ENCODE measurements around the gene KIF24.
"Not testable (repeated sequence)": the region's sequence is repeated elsewhere in the genome, so short reads cannot be mapped to it uniquely, and the experiment has no call there.

Gene KIF24

GRCh38 chr9:34326690-34327089 is 2.4 kb downstream of the KIF24 start:
- DNase-seq = no peak

- no peak for DNase-seq
These were observed 6.0 kb downstream of the KIF24 start for GRCh38 chr9:34322899-34323591.

DNA sequence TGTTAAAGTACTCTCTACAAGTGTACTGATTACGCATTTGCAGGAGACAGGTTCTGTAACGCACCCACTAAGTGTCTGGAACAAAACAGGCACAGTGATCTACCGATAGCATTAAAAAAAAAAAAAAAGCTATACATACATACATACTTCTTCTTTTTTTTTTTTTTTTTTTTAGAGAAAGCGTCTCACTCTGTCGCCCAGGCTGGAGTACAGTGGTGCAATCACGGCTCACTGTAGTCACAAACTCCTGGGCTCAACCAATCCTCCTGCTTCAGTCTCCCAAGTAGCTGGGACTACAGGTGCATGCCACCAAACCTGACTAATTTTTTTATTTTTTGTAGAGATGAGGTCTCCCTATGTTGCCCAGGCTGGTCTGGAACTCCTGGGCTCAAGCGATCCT is 7.6 kb downstream of the KIF24 start:
- DNase-seq = no peak

DNA sequence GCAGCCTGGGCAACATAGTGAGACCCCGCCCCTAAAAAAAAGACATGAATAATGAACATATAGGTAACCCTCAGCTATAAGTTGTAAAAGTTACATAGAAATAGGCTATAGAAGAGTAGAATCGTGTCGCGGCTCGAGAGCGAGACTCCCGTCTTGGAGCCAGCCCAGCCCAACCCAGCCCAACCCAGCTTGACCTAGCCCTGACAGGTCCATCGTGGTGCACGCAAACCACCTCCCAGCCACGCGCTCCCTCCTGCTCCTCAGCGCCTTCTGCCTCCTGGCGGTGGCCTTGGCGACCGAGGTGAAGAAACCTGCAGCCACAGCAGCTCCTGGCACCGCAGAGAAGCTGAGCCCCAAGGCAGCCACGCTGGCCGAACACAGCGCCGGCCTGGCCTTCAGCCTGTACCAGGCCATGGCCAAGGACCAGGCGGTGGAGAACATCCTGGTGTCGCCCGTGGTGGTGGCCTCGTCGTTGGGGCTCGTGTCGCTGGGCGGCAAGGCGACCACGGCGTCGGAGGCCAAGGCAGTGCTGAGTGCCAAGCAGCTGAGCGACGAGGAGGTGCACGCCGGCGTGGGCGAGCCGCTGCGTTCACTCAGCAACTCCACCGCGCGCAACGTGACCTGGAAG is 10.8 kb downstream of the KIF24 start:
- no peak for DNase-seq

DNA sequence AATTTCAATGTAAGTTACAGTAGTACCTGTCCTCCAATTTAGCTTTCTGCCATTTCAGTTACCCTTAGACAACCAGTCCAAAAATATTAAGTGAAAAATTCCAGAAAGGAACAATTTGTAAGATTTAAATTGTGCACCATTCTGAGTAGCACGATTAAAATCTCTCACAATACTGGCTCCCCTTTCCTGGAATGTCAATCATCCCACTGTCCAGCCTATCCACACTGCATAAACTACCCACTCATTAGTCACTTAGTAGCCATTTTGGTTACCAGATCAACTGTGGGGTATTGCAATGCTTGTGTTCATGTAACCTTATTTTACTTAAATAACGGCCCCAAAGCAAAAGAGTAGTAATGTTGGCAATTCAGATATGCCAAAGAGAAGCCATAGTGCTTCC is 11.6 kb downstream of the KIF24 start:
- DNase-seq = no peak

DNA sequence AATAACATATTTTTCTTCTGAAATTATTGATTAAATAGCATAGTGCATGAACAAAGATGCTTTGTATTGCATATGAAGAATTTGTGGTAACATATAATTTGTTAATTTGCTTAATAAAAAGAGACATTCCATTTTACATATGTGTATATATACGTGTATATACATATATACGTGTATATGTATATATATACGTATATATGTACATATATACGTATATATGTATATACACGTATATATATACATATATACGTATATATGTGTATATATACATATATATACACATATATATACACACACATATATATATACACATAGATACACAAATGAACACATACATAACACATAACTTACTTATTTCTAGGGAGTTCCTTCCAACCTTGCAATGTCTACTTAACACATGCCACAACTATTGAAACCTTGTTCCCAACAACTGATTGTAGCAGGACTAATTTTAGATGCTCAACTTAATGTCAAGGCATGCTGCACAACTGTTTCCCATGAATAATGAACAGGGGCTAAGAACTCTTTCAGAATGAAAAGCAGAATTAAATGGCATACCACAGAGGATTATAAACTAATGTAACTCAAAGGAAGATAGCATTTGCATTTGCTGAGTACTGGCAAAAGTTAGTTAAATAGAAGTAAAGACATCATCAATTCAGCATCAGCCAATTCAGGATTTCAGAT is 17.4 kb downstream of the KIF24 start:
- DNase-seq = no peak

GRCh38 chr9:34310215-34310614 is 18.9 kb downstream of the KIF24 start:
- DNase-seq = no peak

DNA sequence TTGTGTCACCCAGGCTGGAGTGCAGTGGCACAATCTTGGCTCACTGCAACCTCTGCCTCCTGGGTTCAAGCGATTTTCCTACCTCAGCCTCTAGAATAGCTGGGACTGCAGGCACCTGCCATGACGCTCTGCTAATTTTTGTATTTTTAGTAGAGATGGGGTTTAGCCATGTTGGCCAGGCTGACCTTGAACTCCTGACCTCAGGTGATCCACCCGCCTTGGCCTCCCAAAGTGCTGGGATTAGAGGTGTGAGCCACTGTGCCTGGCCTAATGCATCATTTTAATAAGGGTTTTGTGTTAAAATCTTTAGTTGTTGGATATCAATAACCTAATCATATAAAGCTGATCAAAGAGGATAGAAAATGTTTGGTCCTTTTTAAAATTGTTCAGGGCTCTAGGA is 20.8 kb downstream of the KIF24 start:
- not testable (repeated sequence) for DNase-seq

- not testable (repeated sequence) for DNase-seq
These were observed 28.0 kb downstream of the KIF24 start for GRCh38 chr9:34301064-34301463.

DNA sequence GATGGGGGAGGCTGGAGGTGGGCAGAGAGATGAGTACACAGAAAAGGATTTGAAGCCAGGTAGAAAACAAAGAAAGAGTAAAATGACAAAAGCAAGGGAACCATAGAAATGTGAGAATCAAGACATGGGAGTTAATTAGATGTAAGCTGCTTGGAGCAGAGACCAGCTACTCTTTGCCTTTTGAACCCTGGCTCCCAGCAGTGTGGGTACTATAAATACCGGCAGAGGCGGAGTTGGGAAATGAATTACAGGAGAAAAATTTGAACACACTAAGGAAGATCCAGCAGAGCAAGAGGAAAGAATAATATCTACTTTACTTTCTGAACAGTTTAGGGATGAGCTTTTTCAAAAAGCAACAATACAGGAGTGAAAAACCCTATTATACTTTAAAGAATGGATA is 36.5 kb downstream of the KIF24 start:
- DNase-seq = no peak

DNA sequence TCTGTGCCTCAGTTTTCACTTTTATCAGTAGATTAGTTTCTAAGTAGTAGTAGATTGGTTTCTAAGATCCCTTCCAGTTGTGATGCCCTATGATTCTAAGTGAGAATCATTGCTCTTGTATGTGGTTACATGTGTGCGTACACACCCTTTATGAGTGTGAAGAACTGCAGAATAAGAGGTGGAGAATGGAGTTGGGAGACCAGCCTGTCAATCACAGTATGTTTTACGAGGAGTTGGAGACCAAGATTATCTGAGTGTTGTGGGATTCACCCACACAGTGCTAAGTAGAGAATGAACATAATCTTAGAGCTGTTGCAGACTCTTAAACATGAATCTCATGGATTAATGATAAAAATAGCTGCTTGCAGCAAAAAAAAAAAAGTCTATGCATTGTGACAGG is 37.6 kb downstream of the KIF24 start:
- DNase-seq = no peak

GRCh38 chr9:34291023-34291422 is 38.0 kb downstream of the KIF24 start:
- no peak for DNase-seq

DNA sequence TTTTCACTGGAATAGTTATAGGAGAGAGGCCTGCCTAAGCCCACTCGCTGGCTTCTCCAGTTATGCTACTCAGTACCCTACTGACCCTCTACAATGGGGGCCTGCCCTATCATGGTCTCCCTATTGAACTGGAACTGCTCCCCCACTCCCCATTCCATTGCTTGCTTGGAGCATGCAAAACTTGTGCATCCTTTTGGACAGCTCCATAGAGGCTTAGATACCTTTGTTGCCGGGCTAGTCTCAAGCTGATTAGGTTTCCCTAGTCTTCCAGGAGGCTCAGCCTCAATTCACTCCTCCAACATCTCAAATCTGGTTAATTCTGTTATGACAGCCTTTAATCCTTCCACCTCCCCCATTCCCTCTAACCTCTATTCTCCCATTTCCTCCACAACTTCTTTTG is 39.9 kb downstream of the KIF24 start:
- no peak for DNase-seq

DNA sequence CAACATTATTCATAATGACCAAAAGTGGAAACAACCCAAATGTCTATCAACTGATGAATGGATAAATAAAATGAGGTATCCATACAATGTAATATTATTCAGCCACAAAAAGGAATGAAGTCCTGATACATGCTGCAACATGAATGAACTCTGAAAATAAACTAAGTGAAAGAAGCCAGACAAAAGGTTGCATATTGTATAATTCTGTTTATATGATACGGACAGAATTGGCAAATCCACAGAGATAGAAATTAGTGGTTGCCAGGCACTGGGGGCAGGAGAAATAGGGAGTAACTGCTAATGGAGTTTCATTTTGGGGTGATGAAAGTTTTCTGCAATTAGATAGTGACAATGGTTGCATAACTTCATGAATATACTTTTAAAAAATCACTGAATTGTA is 47.0 kb downstream of the KIF24 start:
- DNase-seq = no peak

- no peak for DNase-seq
These were observed 49.7 kb downstream of the KIF24 start for GRCh38 chr9:34279411-34279810.

Measured in CD4-positive, alpha-beta T cell treated with Interleukin-21 for 1 hour (primary cell).